HFFc6 (cell line): Measurements from ENCODE around the gene ZBTB17. TPM values are rescaled to one million over a fixed set of nuclear protein-coding genes. Genes with fewer than 3 reads are reported as not detected.

ENCODE experiments used
- DNase-seq: peaks from one replicate; pipeline ENCODE4 v3.0.0-alpha.2; 2018
- H3K27ac Mint-ChIP-seq: 2 replicates; pipeline ENCODE4 v1.8.0; 2020; ENCODE audit warnings: mild to moderate bottlenecking, mixed read lengths
- H3K27me3 Mint-ChIP-seq: 2 replicates; pipeline ENCODE4 v1.8.0; 2021; ENCODE audit warnings: mild to moderate bottlenecking, moderate library complexity, mixed read lengths; ENCODE audit not compliant: insufficient read depth
- H3K36me3 Mint-ChIP-seq: 2 replicates; pipeline ENCODE4 v1.8.0; 2021; ENCODE audit warnings: low read depth, mixed read lengths
- H3K4me1 Mint-ChIP-seq: 2 replicates; pipeline ENCODE4 v1.8.0; 2020; ENCODE audit warnings: low read depth, mixed read lengths
- H3K4me3 Mint-ChIP-seq: 2 replicates; pipeline ENCODE4 v1.8.0; 2020; ENCODE audit warnings: mild to moderate bottlenecking, moderate library complexity, mixed read lengths
- H3K9me3 Mint-ChIP-seq: 2 replicates; pipeline ENCODE4 v1.8.0; 2020; ENCODE audit warnings: mild to moderate bottlenecking, mixed read lengths
- total RNA-seq, 6 experiments: library from RNA; stranded (reverse); fragmentation: NEBNext Ultra II Directional; extraction: Animal tissue kit (Norgen Biotek cat#: 25700); gene quantifications; 2 replicates in 1 of 6; 3 replicates in 5 of 6; pipeline ENCODE4 v1.2.3, GENCODE V29; 2021
- TF ChIP-seq, protein P1 (sequence below): fragments of 200-600 bp; sonication (generic); IDR thresholded peaks from 2 replicates; pipeline ENCODE4 v1.5.0; 2021; ENCODE audit warnings: antibody characterized with exemption, mild to moderate bottlenecking

ZBTB17 gene
- total RNA-seq, 6 experiments from 2014 or later = 22.5 to 25.4 (median 24.1) TPM

GRCh38 chr1:15940110-15941043 lies 35.5 kb downstream of the ZBTB17 start:
- Mint-ChIP-seq H3K4me3 (no peak overlapping the region), H3K27me3 (peaks cover 19% of the 10 kb centered on the region), H3K9me3 (no peaks in the 10 kb centered on the region), H3K36me3 (peaks cover 23% of the 10 kb centered on the region), H3K4me1 (peaks cover 32% of the 10 kb centered on the region), H3K27ac (peak overlapping the region; percentile 43)
- no peak for DNase-seq
- TF ChIP-seq, protein P1, sequence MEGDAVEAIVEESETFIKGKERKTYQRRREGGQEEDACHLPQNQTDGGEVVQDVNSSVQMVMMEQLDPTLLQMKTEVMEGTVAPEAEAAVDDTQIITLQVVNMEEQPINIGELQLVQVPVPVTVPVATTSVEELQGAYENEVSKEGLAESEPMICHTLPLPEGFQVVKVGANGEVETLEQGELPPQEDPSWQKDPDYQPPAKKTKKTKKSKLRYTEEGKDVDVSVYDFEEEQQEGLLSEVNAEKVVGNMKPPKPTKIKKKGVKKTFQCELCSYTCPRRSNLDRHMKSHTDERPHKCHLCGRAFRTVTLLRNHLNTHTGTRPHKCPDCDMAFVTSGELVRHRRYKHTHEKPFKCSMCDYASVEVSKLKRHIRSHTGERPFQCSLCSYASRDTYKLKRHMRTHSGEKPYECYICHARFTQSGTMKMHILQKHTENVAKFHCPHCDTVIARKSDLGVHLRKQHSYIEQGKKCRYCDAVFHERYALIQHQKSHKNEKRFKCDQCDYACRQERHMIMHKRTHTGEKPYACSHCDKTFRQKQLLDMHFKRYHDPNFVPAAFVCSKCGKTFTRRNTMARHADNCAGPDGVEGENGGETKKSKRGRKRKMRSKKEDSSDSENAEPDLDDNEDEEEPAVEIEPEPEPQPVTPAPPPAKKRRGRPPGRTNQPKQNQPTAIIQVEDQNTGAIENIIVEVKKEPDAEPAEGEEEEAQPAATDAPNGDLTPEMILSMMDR = no peak

DNA sequence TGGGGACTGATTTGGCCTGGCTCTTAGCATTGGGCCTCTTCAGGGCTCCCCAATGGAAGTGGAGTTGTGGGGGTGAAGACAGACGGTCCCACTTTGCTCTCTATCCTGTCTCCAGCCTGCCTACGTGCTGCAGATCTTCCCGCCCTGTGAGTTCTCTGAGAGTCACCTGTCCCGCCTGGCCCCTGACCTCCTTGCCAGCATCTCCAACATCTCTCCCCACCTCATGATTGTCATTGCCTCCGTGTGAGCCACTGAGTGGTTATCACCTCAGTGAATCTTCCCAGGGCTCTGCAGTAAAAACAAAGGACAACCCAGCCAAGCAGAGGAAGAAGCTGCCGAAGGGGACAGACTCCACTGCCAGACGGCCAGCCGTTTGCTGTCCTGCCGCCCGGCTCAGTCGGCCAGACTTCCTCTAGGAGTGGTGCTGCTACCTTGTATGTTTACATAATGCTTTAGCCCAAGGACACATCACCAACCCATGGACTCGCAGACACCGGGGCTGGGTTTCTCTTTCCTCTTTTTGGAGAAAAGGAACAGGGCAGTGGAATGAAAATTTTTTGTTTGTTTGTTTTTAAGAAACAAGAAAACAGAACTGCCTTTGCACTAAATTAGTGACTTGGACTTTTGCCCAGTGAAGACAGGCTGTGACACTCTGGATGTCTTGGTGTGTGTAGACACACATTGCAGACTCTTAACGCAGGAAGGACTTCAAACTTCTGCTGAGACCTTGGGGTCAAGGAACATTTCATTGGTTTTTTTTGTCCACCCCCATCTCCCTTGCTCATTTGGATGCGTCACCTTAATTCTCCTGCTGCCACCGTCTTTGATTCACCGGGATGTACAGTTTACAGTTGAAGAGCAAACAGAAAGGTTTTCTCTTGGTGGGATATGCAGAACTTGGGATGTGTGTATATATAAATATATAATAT lies 36.5 kb downstream of the ZBTB17 start:
- Mint-ChIP-seq H3K4me3 (peak overlapping the region; percentile 50), H3K36me3 (peaks cover 29% of the 10 kb centered on the region)

DNA sequence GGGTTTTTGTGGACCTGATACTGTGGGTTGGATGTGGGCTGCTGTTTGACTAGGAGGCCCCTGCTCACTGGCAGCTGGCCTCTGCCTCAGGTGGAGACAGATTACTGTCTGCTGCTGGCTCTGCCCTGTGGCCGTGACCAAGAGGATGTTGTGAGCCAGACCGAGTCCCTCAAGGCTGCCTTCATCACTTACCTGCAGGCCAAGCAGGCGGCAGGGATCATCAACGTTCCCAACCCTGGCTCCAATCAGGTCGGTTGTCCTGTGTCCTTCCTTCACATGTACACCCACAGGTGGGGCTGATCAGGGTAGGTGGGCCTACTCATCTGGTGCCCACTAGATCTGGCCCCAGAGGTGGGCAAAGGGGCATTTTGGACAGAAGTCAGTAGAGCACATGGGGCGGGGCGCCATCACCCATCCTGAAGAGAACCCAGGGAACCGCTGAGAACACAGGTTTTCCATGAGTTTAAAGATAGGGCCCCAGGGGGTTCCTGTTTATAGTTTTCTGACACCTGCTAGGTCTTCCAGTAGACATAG lies 37.2 kb downstream of the ZBTB17 start:
- H3K9me3 Mint-ChIP-seq = no peaks in the 10 kb centered on the region
- H3K27ac Mint-ChIP-seq = peak overlapping the region; percentile 85
- peaks cover 32% of the 10 kb centered on the region for H3K4me1 Mint-ChIP-seq
- TF ChIP-seq, protein P1 = no peak
- no peak for DNase-seq
- H3K36me3 Mint-ChIP-seq = peaks cover 31% of the 10 kb centered on the region
- H3K4me3 Mint-ChIP-seq = no peak overlapping the region
- peaks cover 16% of the 10 kb centered on the region for H3K27me3 Mint-ChIP-seq

More for the DNA sequence above, 36.5 kb downstream of the ZBTB17 start:
- peak overlapping the region; percentile 85 for H3K27ac Mint-ChIP-seq
- TF ChIP-seq, protein P1 = no peak
- H3K4me1 Mint-ChIP-seq = peaks cover 32% of the 10 kb centered on the region
- H3K27me3 Mint-ChIP-seq = peaks cover 18% of the 10 kb centered on the region
- peak; percentile 43 for DNase-seq
- no peaks in the 10 kb centered on the region for H3K9me3 Mint-ChIP-seq

- peak overlapping the region; percentile 87 for H3K27ac Mint-ChIP-seq
- H3K27me3 Mint-ChIP-seq = peaks cover 16% of the 10 kb centered on the region
- peaks cover 32% of the 10 kb centered on the region for H3K4me1 Mint-ChIP-seq
- H3K4me3 Mint-ChIP-seq = no peak overlapping the region; the same call in 1 of the 2 replicates
- H3K9me3 Mint-ChIP-seq = no peaks in the 10 kb centered on the region
- TF ChIP-seq, protein P1 = peak; percentile 42; the same call in 1 of the 2 replicates
- H3K36me3 Mint-ChIP-seq = peaks cover 41% of the 10 kb centered on the region
- peak; percentile 25 for DNase-seq
Measured at GRCh38 chr1:15937706-15938168, 38.2 kb downstream of the ZBTB17 start.

- H3K4me3 Mint-ChIP-seq = no peak overlapping the region
- peaks cover 32% of the 10 kb centered on the region for H3K4me1 Mint-ChIP-seq
- peaks cover 47% of the 10 kb centered on the region for H3K36me3 Mint-ChIP-seq
- H3K27ac Mint-ChIP-seq = peak overlapping the region; percentile 87
- TF ChIP-seq, protein P1 = no peak
- peaks cover 16% of the 10 kb centered on the region for H3K27me3 Mint-ChIP-seq
- no peaks in the 10 kb centered on the region for H3K9me3 Mint-ChIP-seq
- no peak for DNase-seq
Measured at GRCh38 chr1:15937146-15937545, 38.8 kb downstream of the ZBTB17 start.
